ENCODE measurements around the gene IFI35. TPM values are rescaled to one million over a fixed set of nuclear protein-coding genes. Genes with fewer than 3 reads are reported as not detected.

The IFI35 gene
- total and polyA plus RNA-seq, 4 experiments from 2014 or later, result 33.1 to 66.2 (median 47.9) TPM

GRCh38 chr17:43010667-43011308, 4.2 kb downstream of the IFI35 start:
- ChIA-PET POLR2A (ENCODE audit: partially characterized antibody) (interaction anchor here (1.8 kb wide), 1 partner anchor 13 kb away, joined by 10 read pairs; the partner anchor contains the start of gene RPL27), CTCF (ENCODE audit: partially characterized antibody) (no interaction called here)
- Histone ChIP-seq H3K9me3 (ENCODE audit: control insufficient read depth in 1 of 2, low read length in 2 of 2) (no peaks in the 10 kb centered on the region), H3K4me3 (ENCODE audit: low read length in 2 of 2) (no peak overlapping the region), H3K4me1 (ENCODE audit: insufficient read depth, low read length) (peaks cover 21% of the 10 kb centered on the region), H3K27me3 (ENCODE audit: insufficient read depth, low read length) (no peaks in the 10 kb centered on the region), H3K27ac (ENCODE audit: low read depth, low read length) (no peak overlapping the region), H3K36me3 (ENCODE audit: insufficient read depth, low read length) (peaks cover 23% of the 10 kb centered on the region)
- H3K4me3 Mint-ChIP-seq, result no peak overlapping the region
- H3K9me3 Mint-ChIP-seq, result no peaks in the 10 kb centered on the region
- H3K27ac Mint-ChIP-seq, result peak overlapping the region in 4 of 7 donors; percentile 13 to 66 (median 48)
- no peaks in the 10 kb centered on the region for H3K27me3 Mint-ChIP-seq
- no peak for DNase-seq
- peaks cover 6 to 45% of the 10 kb centered on the region in 2 donors for H3K36me3 Mint-ChIP-seq
- H3K4me1 Mint-ChIP-seq, result peaks cover 8 to 31% (median 20%) of the 10 kb centered on the region in 4 donors
- intact Hi-C loops (cut with micrococcal nuclease), result no loop called here

DNA sequence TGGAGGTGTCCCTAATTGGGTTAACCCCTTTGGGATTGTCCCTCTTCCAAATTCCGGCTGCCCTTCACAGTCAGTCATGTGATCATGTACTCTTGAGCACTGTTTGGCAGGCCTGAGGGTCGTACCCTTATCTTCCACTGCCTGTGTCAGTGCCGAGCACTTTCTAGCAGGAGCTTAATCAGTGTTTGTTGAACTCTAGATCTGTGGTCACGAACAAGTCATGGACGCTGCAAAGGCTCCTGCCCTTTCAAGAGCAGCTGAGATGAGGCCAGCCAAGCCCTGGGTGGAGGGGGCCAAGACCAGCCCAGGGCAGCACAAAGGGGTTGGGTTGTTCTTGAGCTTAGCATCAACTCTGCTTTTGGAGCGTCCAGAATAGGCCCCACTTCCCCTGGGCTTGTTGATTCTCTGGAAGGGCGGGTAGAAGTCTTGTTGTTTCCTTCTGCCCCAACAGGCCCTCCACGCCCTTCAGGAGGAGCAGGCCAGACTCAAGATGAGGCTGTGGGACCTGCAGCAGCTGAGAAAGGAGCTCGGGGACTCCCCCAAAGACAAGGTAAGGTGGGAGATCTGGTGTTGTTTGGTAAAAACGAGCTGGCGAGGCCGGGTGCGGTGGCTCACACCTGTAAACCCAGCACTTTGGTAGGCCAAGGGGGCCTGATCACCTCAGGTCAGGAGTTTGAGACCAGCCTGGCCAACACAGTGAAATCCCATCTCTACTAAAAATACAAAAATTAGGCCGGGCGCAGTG, 5.3 kb downstream of the IFI35 start:
- peaks cover 15% of the 10 kb centered on the region for H3K4me1 ChIP-seq (ENCODE audit: insufficient read depth, low read length)

GRCh38 chr17:43013296-43013695, 6.7 kb downstream of the IFI35 start:
- intact Hi-C loops (cut with micrococcal nuclease), result no loop called here
- no peak overlapping the region for H3K27ac ChIP-seq (ENCODE audit: low read depth, low read length)

More for the DNA sequence above, 5.3 kb downstream of the IFI35 start:
- Mint-ChIP-seq H3K4me1 (peaks cover 3 to 24% (median 14%) of the 10 kb centered on the region in 4 donors), H3K27ac (peak overlapping the region in 3 of 7 donors; percentile 5 to 72 (median 41)), H3K36me3 (peaks cover 6 to 42% of the 10 kb centered on the region in 2 donors), H3K9me3 (no peaks in the 10 kb centered on the region), H3K27me3 (no peaks in the 10 kb centered on the region), H3K4me3 (no peak overlapping the region)
- no peak overlapping the region for H3K27ac ChIP-seq (ENCODE audit: low read depth, low read length)
- intact Hi-C loops (cut with micrococcal nuclease), result no loop called here
- POLR2A ChIA-PET (ENCODE audit: partially characterized antibody), result interaction anchor here (0.9 to 2.6 kb wide), 4 partner anchors 10 to 357 kb away, joined by 4 to 11 read pairs (median 6); partner anchors contain the start of genes RND2, RPL27 and VAT1
- H3K36me3 ChIP-seq (ENCODE audit: insufficient read depth, low read length), result peaks cover 23% of the 10 kb centered on the region
- H3K4me3 ChIP-seq (ENCODE audit: low read length in 2 of 2), result no peak overlapping the region
- H3K9me3 ChIP-seq (ENCODE audit: control insufficient read depth in 1 of 2, low read length in 2 of 2), result no peaks in the 10 kb centered on the region
- CTCF ChIA-PET (ENCODE audit: partially characterized antibody), result interaction anchor here (0.5 to 1.3 kb wide), 4 partner anchors 10 to 1865 kb away, joined by 3 read pairs; no protein-coding TSS in a partner anchor
- no peaks in the 10 kb centered on the region for H3K27me3 ChIP-seq (ENCODE audit: insufficient read depth, low read length)
- DNase-seq, result no peak

DNA sequence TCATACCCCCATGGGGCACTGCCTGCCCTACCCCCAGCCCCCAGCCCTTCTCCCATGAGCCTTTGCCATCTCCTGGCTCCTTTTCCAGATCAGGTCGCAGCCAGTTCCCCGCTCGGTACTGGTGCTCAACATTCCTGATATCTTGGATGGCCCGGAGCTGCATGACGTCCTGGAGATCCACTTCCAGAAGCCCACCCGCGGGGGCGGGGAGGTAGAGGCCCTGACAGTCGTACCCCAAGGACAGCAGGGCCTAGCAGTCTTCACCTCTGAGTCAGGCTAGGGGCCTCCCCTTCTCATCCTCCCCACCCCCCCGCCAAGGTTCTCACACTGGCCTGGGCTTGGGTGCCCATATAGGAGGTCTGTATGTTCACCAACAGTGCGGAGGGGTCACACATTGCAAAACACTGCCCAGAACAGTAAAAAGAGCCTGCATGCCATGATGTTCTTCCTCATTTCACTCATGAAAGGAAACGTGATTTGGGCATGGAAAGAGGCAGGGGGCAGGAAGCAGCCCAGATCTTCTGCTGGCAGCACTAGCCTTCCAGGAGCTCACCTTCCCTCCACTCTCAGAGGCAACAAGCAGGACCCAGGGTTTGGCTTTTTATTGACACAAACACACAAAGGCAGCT, 7.5 kb downstream of the IFI35 start:
- Mint-ChIP-seq H3K9me3 (no peaks in the 10 kb centered on the region), H3K36me3 (peaks cover 6 to 42% of the 10 kb centered on the region in 2 donors), H3K4me3 (no peak overlapping the region), H3K4me1 (peaks cover 13 to 35% (median 19%) of the 10 kb centered on the region in 4 donors), H3K27ac (peak overlapping the region in 4 of 7 donors; percentile 62 to 88 (median 78)), H3K27me3 (no peaks in the 10 kb centered on the region)
- ChIA-PET POLR2A (ENCODE audit: partially characterized antibody) (interaction anchor here (0.8 to 2.6 kb wide), 4 partner anchors 8 to 301 kb away, joined by 3 to 11 read pairs (median 3); partner anchors contain the start of genes IFI35, RND2 and RPL27), CTCF (ENCODE audit: partially characterized antibody) (interaction anchor here (1.3 kb wide), 1 partner anchor 325 kb away, joined by 4 read pairs; no protein-coding TSS in a partner anchor)
- no peak overlapping the region for H3K27ac ChIP-seq (ENCODE audit: low read depth, low read length)
- DNase-seq, result no peak
- no peaks in the 10 kb centered on the region for H3K9me3 ChIP-seq (ENCODE audit: control insufficient read depth in 1 of 2, low read length in 2 of 2)
- H3K27me3 ChIP-seq (ENCODE audit: insufficient read depth, low read length), result no peaks in the 10 kb centered on the region
- peaks cover 23% of the 10 kb centered on the region for H3K36me3 ChIP-seq (ENCODE audit: insufficient read depth, low read length)
- intact Hi-C loops (cut with micrococcal nuclease), result no loop called here
- peaks cover 9% of the 10 kb centered on the region for H3K4me1 ChIP-seq (ENCODE audit: insufficient read depth, low read length)
- no peak overlapping the region for H3K4me3 ChIP-seq (ENCODE audit: low read length in 2 of 2)

More at GRCh38 chr17:43013296-43013695, 6.7 kb downstream of the IFI35 start:
- Mint-ChIP-seq H3K27ac (peak overlapping the region in 1 of 7 donors; percentile 59), H3K4me1 (peaks cover 7 to 28% (median 13%) of the 10 kb centered on the region in 4 donors), H3K9me3 (no peaks in the 10 kb centered on the region), H3K4me3 (no peak overlapping the region), H3K36me3 (peaks cover 6 to 42% of the 10 kb centered on the region in 2 donors), H3K27me3 (no peaks in the 10 kb centered on the region)
- H3K36me3 ChIP-seq (ENCODE audit: insufficient read depth, low read length), result peaks cover 23% of the 10 kb centered on the region
- no peaks in the 10 kb centered on the region for H3K9me3 ChIP-seq (ENCODE audit: control insufficient read depth in 1 of 2, low read length in 2 of 2)
- no peak for DNase-seq
- H3K4me3 ChIP-seq (ENCODE audit: low read length in 2 of 2), result no peak overlapping the region
- peaks cover 2% of the 10 kb centered on the region for H3K4me1 ChIP-seq (ENCODE audit: insufficient read depth, low read length)
- H3K27me3 ChIP-seq (ENCODE audit: insufficient read depth, low read length), result no peaks in the 10 kb centered on the region
- POLR2A ChIA-PET (ENCODE audit: partially characterized antibody), result interaction anchor here (1.1 to 2.6 kb wide), 2 partner anchors 9 to 11 kb away, joined by 4 to 11 read pairs; partner anchors contain the start of genes RND2 and VAT1
- CTCF ChIA-PET (ENCODE audit: partially characterized antibody), result no interaction called here

DNA sequence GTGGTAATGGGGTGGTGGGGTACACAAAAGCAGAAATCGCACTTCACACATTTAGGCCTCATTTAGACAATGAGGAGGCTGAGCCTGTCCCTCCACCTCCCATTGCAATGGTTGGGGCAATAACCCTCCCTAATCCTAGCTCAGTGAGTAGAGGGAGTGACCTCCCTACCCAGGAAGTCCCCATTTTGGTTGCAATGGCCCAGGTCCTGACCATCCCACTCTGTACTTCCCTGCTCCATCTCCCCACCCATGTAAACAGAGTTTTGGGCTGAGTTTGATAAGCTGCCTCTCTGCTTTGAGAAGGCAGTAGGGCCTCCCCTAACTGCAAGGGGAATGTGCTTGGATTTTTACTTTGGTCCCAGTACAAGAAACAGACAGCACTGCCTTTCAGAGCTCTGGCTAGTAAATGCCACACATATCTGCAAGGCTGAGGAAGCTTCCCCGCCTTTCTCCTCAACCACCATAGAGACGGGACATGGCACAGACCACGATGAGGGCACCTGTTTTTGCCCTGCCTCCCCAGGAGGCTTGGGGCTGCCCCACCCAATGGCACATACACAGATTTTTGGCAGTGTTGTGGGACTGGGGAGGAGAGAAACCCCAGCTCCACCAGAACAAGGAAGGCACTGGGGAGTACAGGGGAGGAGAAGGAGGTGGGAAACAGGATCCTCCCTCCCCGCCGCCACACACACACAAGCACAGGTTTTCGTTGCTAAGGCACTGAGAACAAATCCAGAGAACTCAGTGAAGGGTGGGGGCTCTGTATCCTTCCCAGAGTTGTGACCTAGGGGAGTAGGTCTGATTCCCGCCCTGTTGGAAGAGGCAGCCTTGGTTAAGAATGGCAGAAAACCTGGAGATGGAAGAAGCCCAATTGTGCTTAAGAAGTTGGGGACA, 8.3 kb downstream of the IFI35 start:
- peaks cover 18 to 42% (median 25%) of the 10 kb centered on the region in 4 donors for H3K4me1 Mint-ChIP-seq
- H3K9me3 ChIP-seq (ENCODE audit: control insufficient read depth in 1 of 2, low read length in 2 of 2), result no peaks in the 10 kb centered on the region
- intact Hi-C loops (cut with micrococcal nuclease), result no loop called here
- no peaks in the 10 kb centered on the region for H3K27me3 Mint-ChIP-seq
- POLR2A ChIA-PET (ENCODE audit: partially characterized antibody), result interaction anchor here (0.8 to 1.2 kb wide), 3 partner anchors 9 to 301 kb away, joined by 3 read pairs; partner anchors contain the start of genes IFI35 and RPL27
- H3K4me3 ChIP-seq (ENCODE audit: low read length in 2 of 2), result no peak overlapping the region
- peak overlapping the region; percentile 39 to 88 (median 74) for H3K27ac Mint-ChIP-seq
- DNase-seq, result no peak
- peaks cover 16% of the 10 kb centered on the region for H3K4me1 ChIP-seq (ENCODE audit: insufficient read depth, low read length)
- H3K36me3 Mint-ChIP-seq, result peaks cover 6 to 42% of the 10 kb centered on the region in 2 donors
- CTCF ChIA-PET (ENCODE audit: partially characterized antibody), result interaction anchor here (1.3 kb wide), 1 partner anchor 324 kb away, joined by 4 read pairs; no protein-coding TSS in a partner anchor
- H3K27ac ChIP-seq (ENCODE audit: low read depth, low read length), result no peak overlapping the region
- peaks cover 23% of the 10 kb centered on the region for H3K36me3 ChIP-seq (ENCODE audit: insufficient read depth, low read length)
- no peaks in the 10 kb centered on the region for H3K9me3 Mint-ChIP-seq
- H3K27me3 ChIP-seq (ENCODE audit: insufficient read depth, low read length), result no peaks in the 10 kb centered on the region
- no peak overlapping the region for H3K4me3 Mint-ChIP-seq

DNA sequence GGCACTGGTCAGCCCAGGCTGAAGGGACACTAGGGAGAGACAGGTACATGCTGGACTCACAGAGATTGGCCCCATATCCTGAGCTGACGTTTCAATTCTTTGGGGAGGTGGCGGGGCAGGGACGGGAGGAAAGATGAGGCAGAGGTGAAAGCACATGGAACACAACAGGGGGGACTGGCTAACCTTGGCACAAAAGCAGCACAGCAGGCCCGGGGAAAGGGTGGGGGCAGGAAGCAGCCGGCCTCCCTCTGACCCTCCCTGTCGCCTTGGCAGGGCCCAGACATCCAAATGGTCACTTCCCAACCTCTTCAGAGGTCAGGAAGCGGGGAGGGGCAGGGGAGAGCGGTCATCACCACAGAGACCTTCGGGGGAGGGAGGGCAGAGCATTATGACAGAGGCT, 9.0 kb downstream of the IFI35 start:
- POLR2A ChIA-PET (ENCODE audit: partially characterized antibody), result interaction anchor here (1.0 to 1.2 kb wide), 2 partner anchors 9 to 300 kb away, joined by 3 read pairs; partner anchors contain the start of gene IFI35
- intact Hi-C loops (cut with micrococcal nuclease), result no loop called here
- peak overlapping the region in 4 of 7 donors; percentile 5 to 74 (median 56) for H3K27ac Mint-ChIP-seq

More for the DNA sequence above, 9.0 kb downstream of the IFI35 start:
- H3K4me3 Mint-ChIP-seq, result no peak overlapping the region
- peaks cover 23% of the 10 kb centered on the region for H3K36me3 ChIP-seq (ENCODE audit: insufficient read depth, low read length)
- no peaks in the 10 kb centered on the region for H3K27me3 Mint-ChIP-seq
- H3K27ac ChIP-seq (ENCODE audit: low read depth, low read length), result no peak overlapping the region
- DNase-seq, result no peak
- peaks cover 6 to 38% of the 10 kb centered on the region in 2 donors for H3K36me3 Mint-ChIP-seq
- H3K4me1 Mint-ChIP-seq, result peaks cover 19 to 44% (median 26%) of the 10 kb centered on the region in 4 donors
- no peaks in the 10 kb centered on the region for H3K27me3 ChIP-seq (ENCODE audit: insufficient read depth, low read length)
- CTCF ChIA-PET (ENCODE audit: partially characterized antibody), result interaction anchor here (1.3 kb wide), 1 partner anchor 324 kb away, joined by 4 read pairs; no protein-coding TSS in a partner anchor
- H3K9me3 ChIP-seq (ENCODE audit: control insufficient read depth in 1 of 2, low read length in 2 of 2), result no peaks in the 10 kb centered on the region
- H3K4me3 ChIP-seq (ENCODE audit: low read length in 2 of 2), result no peak overlapping the region
- no peaks in the 10 kb centered on the region for H3K9me3 Mint-ChIP-seq
- peaks cover 21% of the 10 kb centered on the region for H3K4me1 ChIP-seq (ENCODE audit: insufficient read depth, low read length)

All from CD4-positive, alpha-beta memory T cell (primary cell).